HG03108 (cell line): Measurements from ENCODE around the gene LRRC56.
"Not testable (repeated sequence)": the region's sequence is repeated elsewhere in the genome, so short reads cannot be mapped to it uniquely, and the experiment has no call there.

Experiments used
- ATAC-seq: cut with Tn5 transposase; IDR thresholded peaks from one replicate; pipeline ENCODE4 v1.9.1; 2021; ENCODE audit warnings: moderate library complexity; ENCODE audit not compliant: unreplicated experiment

Gene LRRC56

GRCh38 chr11:571802-572185, 34.5 kb downstream of the LRRC56 start:
- no peak for ATAC-seq

GRCh38 chr11:573146-573759, 35.9 kb downstream of the LRRC56 start:
- ATAC-seq, result no peak

- not testable (repeated sequence) for ATAC-seq
Observed at GRCh38 chr11:574031-574570, 36.8 kb downstream of the LRRC56 start.

GRCh38 chr11:574632-575312, 37.4 kb downstream of the LRRC56 start:
- ATAC-seq, result no peak

GRCh38 chr11:575313-575995, 38.1 kb downstream of the LRRC56 start:
- peak; percentile 40 for ATAC-seq

DNA sequence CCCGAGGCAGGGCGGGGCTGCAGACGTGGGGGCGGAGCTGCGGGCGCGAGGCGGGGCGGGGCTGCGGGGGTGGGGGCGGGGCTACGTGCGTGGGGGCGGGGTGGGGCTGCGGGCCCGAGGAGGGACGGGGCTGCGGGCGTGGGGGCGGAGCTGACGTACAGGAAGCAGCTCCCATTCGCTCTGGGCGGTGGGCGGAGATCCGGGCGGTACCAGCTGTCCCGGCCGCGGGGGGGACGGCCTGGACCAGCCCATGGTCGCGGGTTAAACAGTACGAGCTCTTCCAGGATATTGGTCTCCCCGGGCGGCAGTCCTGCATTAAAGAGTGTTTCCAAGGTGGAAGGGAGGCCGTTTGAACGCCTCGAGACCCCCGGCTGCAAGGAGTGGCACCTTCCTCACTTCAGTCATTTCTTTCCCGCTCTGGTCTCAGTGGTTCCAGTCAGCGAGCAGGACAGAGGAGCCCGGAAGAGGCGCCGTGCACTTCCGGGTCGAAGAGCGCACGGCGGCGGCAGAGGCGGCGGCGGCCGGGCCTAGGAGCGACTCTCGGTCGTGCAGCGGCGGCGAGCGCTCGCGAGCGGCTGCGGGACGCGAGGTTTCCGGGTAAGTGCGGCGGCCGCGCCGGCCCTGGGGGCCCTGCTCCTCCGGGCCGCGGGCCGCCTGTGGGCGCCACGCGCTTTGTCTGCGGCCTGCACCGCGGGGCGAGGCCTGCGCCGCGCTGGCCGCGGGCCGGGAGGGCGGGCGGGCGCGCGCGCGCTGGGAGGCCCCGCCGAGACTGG, 38.9 kb downstream of the LRRC56 start, which contains the start of gene PHRF1:
TSS of gene PHRF1 (plus strand) at position 475 of the 773 bp plus-strand sequence. CDS start 5,043 bp downstream, outside the sequence.
- ATAC-seq, result peak; percentile 72

GRCh38 chr11:576811-577610, 39.7 kb downstream of the LRRC56 start:
- ATAC-seq, result no peak

DNA sequence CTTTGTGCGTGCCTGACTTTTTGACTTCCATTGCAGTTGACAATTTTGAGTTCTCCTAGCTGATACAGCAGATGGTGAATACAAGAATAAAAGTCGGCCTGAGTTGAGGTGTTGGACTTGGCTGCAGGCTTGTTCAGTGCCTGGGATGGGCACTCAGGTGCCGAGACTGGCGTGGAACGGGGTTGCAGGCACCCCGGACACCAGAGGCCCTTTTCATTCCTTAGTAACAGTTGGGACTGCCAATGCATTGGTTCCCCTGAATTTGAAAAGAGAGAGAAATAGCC, 40.2 kb downstream of the LRRC56 start:
- no peak for ATAC-seq

- no peak for ATAC-seq
Observed at GRCh38 chr11:578276-579035, 41.1 kb downstream of the LRRC56 start.

GRCh38 chr11:579830-580601, 42.7 kb downstream of the LRRC56 start:
- no peak for ATAC-seq

GRCh38 chr11:581342-581741, 44.0 kb downstream of the LRRC56 start:
- no peak for ATAC-seq

DNA sequence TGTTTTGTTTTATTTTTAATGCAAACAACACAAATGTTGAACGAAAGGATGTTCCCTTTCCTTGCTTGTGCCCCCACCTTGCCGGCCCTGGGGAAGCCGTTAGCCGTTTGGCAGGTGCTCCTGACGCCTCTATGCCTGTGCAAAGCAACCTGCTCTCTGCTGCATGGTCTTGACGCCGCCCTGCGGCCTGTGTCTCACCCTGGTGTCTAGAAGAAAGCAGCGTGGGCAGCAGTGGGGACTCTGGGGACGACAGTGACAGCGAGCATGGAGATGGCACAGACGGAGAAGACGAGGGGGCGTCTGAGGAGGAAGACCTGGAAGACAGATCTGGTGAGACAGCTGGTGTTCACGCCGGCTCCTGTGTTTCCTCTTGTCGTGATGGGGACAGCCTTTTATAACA, 44.4 kb downstream of the LRRC56 start:
- no peak for ATAC-seq

DNA sequence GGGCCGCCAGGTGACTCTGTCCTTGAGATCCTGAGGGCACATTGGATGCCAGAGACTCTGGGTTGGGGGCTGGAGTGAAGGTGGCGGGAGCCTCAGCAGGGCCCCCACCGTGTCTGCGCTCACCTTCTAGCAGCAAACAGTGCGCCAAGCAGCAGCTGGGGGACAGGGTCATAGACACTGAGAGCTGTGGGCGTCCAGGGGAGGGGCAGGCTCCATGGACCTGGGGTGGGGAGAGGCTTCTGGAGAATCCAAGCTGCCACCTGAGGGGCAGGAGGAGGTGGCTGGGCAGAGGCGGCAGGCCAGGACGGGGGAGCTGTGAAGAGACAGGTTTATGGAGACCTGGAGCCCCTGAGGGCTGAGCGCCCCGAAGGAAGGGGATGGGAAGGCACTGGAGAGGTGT, 47.0 kb downstream of the LRRC56 start:
- no peak for ATAC-seq

GRCh38 chr11:586376-587316, 49.3 kb downstream of the LRRC56 start:
- ATAC-seq, result no peak

DNA sequence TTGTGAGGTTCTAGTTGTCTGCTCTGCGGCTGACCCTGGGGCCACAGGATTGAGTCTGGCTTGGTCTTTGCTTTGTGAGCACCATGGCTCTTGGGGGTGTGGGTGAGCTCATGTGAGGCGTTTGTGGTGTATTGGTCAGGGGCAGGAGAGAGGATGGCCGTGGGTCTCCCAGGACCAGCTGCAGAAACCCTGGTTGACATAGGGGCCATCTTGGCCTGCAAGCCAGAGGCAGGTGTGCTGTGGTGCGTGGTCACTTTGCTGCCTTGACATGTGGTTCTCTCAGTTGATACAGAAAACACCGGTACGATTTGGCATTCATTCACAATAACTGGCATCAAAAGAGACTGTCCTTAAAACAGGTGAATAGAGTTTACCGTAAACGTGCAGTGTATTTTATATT, 50.2 kb downstream of the LRRC56 start:
- no peak for ATAC-seq

GRCh38 chr11:587978-588380, 50.7 kb downstream of the LRRC56 start:
- no peak for ATAC-seq

DNA sequence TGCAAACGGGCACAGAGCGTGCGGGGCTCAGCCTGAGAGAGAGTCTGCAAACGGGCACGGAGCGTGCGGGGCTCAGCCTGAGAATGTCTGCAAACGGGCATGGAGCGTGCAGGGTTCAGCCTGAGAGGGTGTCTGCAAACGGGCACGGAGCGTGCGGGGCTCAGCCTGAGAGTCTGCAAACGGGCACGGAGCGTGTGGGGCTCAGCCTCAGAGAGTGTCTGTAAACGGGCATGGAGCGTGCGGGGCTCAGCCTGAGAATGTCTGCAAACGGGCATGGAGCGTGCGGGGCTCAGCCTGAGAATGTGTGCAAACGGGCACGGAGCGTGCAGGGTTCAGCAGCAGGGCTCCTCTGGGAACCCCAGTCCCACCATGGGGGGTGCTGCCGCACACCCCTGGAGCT, 52.5 kb downstream of the LRRC56 start:
- no peak for ATAC-seq

DNA sequence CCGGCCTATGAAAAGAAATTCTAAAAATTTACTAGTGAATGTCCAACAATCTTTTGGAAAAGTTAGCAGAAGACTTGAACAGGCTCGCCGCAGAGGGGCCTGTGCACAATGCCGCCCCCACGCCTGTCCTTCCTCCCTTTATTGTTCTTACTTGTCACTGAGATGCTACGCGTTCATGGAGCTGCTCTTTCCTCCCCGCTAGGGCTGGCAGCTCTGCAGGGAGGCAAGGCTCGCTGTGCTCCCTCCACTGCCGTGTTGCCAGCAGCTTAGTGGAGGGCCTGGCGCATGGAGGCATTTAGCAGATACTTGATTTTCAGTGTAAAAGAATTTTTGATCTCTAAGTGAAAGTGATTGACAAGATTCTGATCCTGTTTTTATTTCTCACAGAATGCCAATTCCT, 53.7 kb downstream of the LRRC56 start:
- no peak for ATAC-seq
